C4-2B (cell line): Measurements from ENCODE around the gene METTL21C.

Source experiments
- ZFX ChIP-seq: fragments of 450-650 bp; IDR thresholded peaks from 2 replicates; pipeline ENCODE4 v1.6.1; 2017
- TF ChIP-seq, protein P1 (sequence below): fragments of 450-650 bp; conservative IDR thresholded peaks from 2 replicates; pipeline ENCODE4 v1.5.1; 2017; ENCODE audit warnings: mild to moderate bottlenecking

DNA sequence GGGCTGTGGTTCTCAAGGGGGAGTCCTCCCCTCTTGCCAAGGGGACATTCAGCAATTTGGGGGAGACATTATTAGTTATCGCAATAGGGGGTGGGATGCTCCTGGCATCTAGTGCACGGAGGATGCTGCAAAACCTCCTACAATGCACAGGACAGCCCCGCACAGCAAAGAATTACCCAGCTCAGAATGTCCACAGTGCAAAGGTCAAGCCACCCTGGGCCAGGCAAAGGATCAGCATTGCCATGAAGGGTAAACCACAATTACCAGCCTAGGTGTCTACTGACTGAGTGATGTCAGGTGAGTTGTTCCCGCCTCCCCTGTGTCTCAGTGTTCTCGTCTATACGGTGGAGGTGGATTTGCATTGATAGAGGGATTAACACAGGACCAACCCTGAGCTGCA lies 2.4 kb upstream of the METTL21C start:
- TF ChIP-seq, protein P1, sequence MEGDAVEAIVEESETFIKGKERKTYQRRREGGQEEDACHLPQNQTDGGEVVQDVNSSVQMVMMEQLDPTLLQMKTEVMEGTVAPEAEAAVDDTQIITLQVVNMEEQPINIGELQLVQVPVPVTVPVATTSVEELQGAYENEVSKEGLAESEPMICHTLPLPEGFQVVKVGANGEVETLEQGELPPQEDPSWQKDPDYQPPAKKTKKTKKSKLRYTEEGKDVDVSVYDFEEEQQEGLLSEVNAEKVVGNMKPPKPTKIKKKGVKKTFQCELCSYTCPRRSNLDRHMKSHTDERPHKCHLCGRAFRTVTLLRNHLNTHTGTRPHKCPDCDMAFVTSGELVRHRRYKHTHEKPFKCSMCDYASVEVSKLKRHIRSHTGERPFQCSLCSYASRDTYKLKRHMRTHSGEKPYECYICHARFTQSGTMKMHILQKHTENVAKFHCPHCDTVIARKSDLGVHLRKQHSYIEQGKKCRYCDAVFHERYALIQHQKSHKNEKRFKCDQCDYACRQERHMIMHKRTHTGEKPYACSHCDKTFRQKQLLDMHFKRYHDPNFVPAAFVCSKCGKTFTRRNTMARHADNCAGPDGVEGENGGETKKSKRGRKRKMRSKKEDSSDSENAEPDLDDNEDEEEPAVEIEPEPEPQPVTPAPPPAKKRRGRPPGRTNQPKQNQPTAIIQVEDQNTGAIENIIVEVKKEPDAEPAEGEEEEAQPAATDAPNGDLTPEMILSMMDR, result no peak
- no peak for TF ChIP-seq ZFX
